Bronchial epithelial cell (primary cell): ENCODE data around the gene SOX6. TPM values are rescaled to one million over a fixed set of nuclear protein-coding genes. Genes with fewer than 3 reads are reported as not detected.

Source experiments
- DNase-seq: peaks from one replicate; pipeline ENCODE4 v3.0.0-alpha.2; 2010; ENCODE audit warnings: low read depth
- FAIRE-seq: peaks from 2 replicates; lab custom pipeline; 2011; peaks lifted over from hg19 to GRCh38; lab: Jason Lieb, UNC
- H3K27me3 ChIP-seq: 2 replicates; pipeline ENCODE4 v1.5.1; 2011; ENCODE audit warnings: low read length; ENCODE audit not compliant: control insufficient read depth, insufficient read depth
- H3K36me3 ChIP-seq: 2 replicates; pipeline ENCODE4 v1.5.1; 2011; ENCODE audit warnings: low read length; ENCODE audit not compliant: control insufficient read depth, insufficient read depth
- H3K4me3 ChIP-seq: 2 replicates; pipeline ENCODE4 v1.5.1; 2011; ENCODE audit warnings: mild to moderate bottlenecking, low read depth, low read length, control low read depth
- total RNA-seq: library from RNA; depleted of rRNA; stranded (reverse); fragments of >200 nt; gene quantifications from 2 replicates; pipeline ENCODE4 v1.2.1, GENCODE V29; 2014
- TF ChIP-seq, protein P1 (sequence below): IDR thresholded peaks from 2 replicates; pipeline ENCODE4 v1.5.1; 2011; ENCODE audit warnings: mild to moderate bottlenecking, moderate library complexity, low read length, control low read depth, inconsistent platforms; ENCODE audit not compliant: insufficient read depth, severe bottlenecking

Gene SOX6
- total RNA-seq, 1 donor from 2014 or later = 0.53 TPM

DNA sequence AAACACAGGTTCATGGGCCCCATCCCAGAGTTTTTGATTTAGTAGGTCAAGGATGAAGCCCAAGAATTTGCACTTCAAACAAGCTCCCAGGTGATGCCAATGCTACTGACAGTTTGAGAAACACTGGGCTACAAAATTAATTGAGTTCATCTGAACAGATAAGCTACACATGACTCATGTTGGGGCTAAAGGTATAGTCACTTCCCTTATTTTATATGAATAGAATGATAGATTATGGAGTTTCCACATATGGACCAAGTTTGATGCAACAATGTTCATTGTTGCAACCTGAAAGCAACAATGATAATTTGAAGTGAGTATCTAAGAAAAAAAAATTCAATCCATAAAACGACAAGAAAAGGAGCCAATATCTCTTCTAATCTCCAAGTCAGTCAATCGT lies 54.9 kb downstream of the SOX6 start:
- FAIRE-seq = no peak
- TF ChIP-seq, protein P1, sequence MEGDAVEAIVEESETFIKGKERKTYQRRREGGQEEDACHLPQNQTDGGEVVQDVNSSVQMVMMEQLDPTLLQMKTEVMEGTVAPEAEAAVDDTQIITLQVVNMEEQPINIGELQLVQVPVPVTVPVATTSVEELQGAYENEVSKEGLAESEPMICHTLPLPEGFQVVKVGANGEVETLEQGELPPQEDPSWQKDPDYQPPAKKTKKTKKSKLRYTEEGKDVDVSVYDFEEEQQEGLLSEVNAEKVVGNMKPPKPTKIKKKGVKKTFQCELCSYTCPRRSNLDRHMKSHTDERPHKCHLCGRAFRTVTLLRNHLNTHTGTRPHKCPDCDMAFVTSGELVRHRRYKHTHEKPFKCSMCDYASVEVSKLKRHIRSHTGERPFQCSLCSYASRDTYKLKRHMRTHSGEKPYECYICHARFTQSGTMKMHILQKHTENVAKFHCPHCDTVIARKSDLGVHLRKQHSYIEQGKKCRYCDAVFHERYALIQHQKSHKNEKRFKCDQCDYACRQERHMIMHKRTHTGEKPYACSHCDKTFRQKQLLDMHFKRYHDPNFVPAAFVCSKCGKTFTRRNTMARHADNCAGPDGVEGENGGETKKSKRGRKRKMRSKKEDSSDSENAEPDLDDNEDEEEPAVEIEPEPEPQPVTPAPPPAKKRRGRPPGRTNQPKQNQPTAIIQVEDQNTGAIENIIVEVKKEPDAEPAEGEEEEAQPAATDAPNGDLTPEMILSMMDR = no peak
- H3K4me3 ChIP-seq = no peak overlapping the region
- no peaks in the 10 kb centered on the region for H3K27me3 ChIP-seq
- no peaks in the 10 kb centered on the region for H3K36me3 ChIP-seq
- peak; percentile 49 for DNase-seq

DNA sequence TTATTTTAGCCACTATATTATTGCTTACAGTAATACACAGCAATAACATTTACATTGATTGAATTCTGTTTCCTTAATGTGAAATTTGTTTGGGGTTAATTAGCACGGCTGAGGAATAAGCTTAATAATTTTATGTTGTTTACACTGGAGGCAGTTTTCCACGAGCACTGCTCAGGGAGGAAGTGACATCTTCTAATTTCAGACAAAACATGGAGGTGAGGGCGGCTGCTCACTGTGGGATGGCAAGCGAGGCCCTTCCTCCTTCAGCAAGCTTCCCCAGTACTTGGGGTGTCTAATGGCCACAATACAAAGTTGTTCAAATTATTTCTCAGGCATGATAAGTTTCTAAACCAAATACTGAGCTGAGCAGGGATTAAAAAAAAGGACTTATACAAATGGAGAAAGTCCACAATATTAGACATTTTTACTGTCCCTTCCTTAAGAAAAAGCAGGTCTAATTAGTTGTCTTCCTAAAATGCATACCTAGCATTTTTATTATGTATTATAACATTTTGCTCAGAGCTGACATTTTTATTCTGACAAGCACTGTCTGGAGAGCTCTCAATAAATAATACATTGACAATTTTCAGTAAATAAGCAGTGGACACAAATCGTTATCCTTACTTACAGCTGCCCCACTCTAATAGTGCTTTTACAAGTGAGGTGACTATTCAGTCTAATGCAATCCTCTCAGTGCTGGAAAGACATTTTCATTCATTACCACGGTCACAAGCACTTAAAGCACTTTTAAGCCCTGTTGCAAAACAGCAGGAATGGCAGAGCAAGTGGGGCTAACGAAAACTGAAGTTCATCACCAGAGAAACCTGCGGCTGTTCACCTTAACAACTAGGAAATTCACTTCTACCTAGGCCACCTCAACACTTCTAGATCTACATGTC lies 56.2 kb downstream of the SOX6 start:
- DNase-seq (no peak), FAIRE-seq (no peak)
- no peaks in the 10 kb centered on the region for H3K27me3 ChIP-seq
- TF ChIP-seq, protein P1 = no peak
- no peak overlapping the region for H3K4me3 ChIP-seq
- H3K36me3 ChIP-seq = no peaks in the 10 kb centered on the region

DNA sequence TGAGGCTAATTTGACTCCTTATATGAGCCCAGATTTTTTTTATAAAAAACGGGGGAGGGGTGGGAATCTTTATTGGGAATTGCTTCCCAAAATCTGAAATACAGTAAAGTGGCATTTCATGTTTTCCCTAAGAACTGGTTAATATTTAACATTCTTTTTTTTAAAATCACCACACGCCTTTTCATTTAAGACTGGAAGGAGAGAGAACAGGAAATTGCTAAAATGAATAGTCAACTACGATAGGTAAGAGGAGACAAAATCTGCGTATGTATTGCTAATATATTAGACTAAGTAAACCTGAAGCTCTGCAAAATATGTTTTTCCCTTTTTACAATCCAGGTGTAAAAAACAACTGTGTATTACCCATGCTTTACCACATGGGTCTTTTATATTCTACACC lies 57.0 kb downstream of the SOX6 start:
- Histone ChIP-seq H3K36me3 (no peaks in the 10 kb centered on the region), H3K4me3 (no peak overlapping the region), H3K27me3 (no peaks in the 10 kb centered on the region)
- FAIRE-seq = no peak
- no peak for DNase-seq
- TF ChIP-seq, protein P1 = no peak

DNA sequence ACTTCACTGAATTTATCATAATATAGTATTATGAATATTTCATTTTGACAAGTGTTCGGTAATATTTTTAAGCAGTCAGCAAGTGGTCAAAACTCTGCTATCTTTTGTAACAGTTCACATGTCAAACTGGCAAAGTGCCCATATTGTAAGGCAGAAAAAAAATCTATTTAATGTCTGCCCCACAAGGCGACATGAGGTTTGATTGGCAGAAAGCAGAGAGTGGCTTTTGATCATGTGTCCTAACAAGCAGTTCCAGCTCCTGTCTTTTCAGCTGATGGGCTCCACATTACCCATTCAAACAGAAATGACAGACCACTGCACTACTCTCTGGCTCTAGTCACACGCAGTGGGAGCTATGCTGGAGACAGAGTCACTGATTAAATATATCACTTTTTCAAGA lies 59.0 kb downstream of the SOX6 start:
- TF ChIP-seq, protein P1 = no peak
- Histone ChIP-seq H3K36me3 (no peaks in the 10 kb centered on the region), H3K4me3 (no peak overlapping the region), H3K27me3 (no peaks in the 10 kb centered on the region)
- FAIRE-seq (no peak), DNase-seq (no peak)

DNA sequence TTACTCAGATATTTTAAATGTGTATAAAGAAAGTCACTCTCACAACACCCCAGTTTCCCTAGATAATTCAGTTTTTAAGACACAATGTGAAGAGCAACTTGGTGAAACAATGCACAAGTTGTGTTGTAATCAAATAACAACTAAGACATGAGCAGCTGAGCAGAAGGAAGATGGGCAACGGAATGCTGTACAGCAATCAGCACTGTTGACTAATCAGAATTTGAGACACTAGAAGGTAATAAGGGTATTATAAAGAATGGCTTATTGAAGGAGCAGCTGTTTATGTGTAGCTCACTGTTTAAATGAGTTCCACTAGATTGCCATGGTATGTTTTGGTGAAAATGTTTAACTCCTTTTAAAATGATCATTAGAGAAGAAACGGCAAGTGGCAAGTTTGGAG lies 60.1 kb downstream of the SOX6 start:
- Histone ChIP-seq H3K36me3 (no peaks in the 10 kb centered on the region), H3K4me3 (no peak overlapping the region), H3K27me3 (no peaks in the 10 kb centered on the region)
- TF ChIP-seq, protein P1 = no peak
- no peak for FAIRE-seq
- no peak for DNase-seq

DNA sequence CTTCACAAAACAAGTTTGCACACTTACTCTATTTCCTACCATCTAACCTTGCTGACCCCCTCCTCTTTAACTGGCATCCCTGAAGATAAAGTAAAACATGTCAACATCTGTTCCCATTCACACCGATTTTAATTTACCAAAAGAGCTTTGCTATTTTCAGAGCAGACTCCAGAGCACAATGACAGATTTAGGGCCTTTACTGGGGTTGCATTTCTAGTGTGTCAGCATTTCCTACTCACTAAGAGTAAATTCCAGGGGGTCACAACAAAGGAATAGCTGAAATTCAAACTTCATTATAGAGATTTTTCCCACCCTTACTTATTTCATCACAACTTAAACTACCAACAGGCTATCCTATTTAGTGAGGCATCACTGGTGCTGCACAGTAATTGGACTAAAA lies 60.8 kb downstream of the SOX6 start:
- Histone ChIP-seq H3K4me3 (no peak overlapping the region), H3K27me3 (no peaks in the 10 kb centered on the region), H3K36me3 (no peaks in the 10 kb centered on the region)
- FAIRE-seq (no peak), DNase-seq (no peak)
- TF ChIP-seq, protein P1 = no peak
